ENCODE measurements around the gene FAU.

Gene FAU

DNA sequence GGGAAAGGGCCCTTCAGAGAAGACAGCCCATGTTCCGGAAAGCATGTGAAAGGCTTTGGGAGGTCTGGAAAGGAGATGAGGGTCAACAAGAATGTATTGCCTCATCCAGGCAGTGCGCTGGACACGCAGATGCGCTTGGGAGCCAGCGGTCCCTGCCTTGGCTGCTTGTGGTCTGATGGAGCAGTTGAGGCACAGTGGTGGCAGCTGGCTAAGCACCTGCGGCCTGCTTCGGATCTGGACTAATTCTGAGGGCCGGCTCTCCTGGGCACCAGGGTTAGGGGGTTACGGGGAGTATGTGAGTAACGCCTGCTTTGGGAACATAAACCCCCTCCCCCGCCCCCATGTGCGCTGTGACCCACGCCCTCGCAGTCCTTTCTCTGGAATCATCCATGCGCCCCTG, 14.9 kb downstream of the FAU start:
- DNase-seq (ENCODE audit: low spot score), result no peak

DNA sequence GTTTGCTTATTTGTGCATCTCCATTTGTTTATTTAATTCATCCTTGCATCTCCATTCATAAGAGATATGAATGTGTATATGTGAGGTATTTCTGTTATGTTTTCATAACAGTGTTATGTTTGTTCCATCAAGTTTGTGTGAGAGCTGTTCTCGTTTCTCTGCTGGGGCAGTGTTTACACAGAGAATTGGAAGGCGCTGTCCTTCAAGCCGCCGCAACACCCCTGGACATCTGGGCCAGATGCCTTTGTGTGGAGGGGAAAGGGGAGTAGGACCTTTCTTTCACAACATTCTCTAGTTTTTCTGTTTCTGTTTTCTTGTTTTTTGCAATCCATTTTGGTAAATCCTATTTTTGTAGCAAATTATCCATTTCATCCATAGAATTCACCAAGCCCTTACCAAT, 17.3 kb downstream of the FAU start:
- peak; percentile 59 for DNase-seq (ENCODE audit: low spot score)

DNA sequence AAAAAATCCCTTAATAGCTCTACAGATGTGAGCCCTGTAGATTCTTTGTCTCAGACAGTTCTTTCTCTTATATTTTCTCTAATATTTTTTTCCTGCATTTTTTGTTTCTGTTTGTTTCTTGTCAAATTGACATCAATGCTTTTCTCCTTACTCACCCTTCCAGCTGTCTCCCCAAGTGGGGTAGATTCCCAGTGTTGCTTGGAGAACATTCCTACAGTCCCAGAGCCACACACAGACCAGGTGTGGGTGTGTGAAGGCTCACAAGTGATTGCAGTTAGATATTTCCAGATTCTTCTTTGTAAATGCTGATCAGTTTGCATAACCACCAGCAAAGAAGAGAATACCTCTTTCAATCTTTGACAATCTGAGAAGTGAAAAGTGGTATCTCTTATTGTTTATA, 18.5 kb downstream of the FAU start:
- no peak for DNase-seq (ENCODE audit: low spot score)

DNA sequence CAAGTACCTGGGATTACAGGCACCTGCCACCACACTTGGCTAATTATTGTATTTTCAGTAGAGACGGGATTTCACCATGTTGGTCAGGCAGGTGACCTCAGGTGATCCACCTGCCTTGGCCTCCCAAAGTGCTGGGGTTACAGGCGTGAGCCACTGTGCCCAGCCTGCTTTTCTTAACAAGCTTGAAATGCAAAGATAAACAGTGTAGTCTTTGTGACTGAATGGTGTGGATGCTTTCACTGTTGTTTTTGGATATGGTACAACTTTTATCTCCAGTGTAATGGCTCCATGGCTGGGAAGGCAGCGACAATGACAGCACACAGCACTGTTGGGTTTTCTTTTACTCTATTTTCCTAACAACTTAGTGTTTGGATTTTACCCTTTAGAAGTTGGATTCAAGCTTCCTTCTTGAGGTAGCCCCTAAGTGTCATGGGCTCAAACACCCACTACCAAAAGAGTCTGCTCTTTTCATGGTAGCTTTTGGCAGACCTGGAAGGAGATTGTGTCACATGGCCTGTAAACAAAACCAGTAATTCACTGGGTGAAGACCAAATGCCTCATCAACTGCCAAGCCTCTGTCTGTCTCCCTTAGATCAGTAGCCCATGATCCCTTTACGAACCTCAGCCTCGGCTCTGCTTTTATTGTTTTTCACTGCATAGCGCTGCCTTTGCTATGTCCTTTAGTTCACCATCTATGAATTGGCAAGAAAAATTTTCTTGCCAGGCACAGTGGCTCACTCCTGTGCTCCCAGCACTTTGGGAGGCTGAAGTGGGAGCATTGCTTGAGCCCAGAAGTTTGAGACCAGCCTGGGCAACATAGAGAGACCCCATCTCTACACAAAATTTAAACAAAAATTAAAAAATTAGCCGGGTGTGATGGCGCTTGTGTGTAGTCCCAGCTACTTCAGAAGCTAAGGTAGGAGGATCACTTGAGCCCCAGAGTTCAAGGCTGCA, 19.5 kb downstream of the FAU start:
- DNase-seq (ENCODE audit: low spot score), result peak; percentile 94

DNA sequence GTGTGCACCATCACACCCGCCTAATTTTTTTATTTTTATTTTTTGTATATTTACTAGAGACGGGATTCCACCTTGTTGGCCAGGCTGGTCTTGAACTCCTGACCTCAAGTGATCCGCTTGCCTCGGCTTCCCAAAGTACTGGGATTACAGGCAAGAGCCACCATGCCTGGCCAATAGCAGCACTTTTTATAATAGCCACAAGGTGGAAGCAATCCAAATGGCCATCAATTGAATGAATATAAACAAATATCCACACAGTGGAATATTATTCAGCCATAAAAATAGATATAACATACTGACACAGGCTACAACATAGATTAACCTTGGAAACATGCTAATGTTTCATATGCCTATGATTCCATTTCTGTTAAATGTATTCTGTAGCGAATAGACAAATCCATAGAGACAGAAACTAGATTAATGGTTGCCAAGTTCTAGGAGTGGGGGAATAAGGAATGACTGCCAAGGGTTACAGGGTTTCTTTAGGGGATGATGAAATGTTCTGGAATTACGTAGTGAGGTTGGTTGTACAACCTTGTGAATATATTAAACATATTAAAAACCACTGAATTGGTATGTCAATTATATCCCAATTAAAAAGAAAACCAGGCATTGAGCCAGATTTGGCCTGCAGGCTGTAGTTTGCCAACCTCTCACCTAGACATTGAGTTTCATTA, 21.1 kb downstream of the FAU start:
- DNase-seq (ENCODE audit: low spot score), result no peak

DNA sequence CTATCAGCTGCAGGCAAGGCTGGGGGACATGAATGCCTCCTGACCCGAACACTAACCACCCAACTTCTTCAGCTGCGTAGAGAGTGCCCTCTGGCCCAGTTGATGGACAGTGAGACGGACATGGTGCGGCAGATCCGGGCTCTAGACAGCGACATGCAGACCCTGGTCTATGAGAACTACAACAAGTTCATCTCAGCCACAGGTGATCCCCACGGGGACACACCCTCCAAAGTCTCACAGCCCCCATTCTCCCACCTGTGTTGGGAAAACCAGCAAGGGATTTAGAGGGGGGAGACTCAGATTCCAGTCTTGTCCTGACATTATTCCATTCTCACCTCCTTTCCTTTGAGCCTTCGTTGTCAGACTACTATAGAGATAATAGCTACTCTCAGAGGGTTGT, 25.0 kb downstream of the FAU start:
- DNase-seq (ENCODE audit: low spot score), result no peak

DNA sequence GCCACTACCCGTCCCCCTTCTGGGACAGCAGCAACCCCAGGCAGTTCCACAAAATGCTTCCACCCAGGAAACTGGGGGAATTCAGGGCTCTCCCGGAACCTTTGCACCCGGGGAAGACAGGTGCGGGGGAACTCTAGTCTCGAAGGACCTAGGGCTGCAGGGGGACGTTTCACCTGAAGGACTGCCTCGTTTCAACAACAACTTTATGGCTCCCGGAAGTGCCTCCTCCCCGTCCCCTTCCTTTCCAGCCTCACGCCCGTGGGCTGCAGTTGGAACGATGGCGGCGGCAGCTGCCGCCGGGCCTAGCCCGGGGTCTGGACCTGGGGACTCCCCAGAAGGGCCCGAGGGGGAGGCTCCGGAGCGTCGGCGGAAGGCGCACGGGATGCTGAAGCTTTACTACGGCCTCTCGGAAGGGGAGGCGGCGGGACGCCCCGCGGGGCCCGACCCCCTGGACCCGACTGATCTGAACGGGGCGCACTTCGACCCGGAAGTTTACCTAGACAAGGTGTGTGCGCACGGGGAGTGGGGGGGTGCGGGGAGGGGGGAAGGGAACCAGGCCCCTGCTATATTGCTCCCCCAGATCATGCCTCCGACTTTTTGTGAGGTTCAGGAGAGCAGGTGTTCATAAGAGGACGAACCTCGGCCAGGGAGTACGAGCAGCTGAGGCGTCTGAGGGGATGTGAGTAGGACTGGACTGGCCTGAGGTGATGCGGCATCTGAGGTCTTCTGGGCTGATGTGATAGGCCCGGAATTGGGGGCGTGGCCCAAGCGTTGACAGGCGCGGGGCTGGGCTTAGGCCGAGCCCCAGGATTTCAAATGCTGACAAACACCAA, 25.7 kb downstream of the FAU start, which contains the start of gene VPS51:
Gene VPS51 (plus strand): TSS at position 241 of the 833 bp plus-strand sequence. CDS start 37 bp downstream, at position 278.
- DNase-seq (ENCODE audit: low spot score), result peak; percentile 90

DNA sequence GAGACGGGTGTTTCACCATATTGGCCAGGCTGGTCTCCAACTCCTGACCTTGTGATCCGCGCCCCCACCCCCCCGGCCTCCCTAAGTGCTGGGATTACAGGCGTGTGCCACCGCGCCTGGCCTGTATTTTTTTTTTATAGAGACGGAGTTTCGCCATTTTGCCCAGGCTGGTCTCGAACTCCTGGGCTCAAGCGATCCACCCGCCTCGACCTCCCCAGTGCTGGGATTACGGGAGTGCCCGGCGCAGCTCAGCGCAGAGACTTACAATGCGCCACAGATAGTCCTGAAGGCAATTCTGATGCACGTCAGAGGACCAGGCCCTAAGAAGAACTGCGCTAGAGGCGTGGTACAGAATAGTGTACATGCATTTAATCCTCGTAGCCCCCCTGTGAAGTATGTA, 26.5 kb downstream of the FAU start:
- no peak for DNase-seq (ENCODE audit: low spot score)

DNA sequence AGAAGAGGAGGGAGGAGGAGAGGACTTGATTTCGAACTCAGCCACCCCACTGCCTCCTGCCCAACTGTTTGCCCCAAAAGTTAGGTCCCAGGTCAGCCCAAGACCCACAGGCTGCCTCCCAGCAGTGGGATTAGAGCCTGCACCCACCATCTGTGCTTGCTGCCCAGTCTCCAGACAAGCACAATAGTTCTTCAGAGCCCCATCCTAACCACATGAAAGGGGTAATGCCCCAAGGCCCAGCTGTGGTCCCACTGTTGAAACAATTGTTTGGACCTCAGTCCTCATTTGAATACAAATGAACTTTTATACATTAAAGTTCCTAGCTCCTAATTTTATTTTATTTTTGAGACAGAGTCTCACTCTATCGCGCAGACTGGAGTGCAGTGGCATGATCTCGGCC, 31.3 kb downstream of the FAU start:
- DNase-seq (ENCODE audit: low spot score), result peak; percentile 86

DNA sequence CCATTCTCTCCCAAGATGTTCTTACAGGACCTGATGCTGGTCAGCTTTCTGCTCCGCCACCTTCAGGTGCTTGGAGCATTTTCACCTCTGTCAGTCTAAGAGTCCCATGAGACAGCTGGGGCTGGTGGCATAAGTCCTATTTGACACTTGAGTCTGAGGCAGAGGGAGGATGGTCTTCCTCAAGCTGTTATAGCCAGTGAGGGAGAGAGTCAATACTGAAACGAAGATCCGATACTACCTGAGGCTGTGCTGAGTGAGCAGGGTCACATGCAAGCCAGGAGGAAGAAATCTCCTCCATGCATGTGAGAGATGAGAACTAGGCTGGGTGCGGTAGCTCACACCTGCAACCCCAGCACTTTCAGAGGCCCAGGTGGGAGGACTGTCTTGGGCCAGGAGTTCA, 32.3 kb downstream of the FAU start:
- DNase-seq (ENCODE audit: low spot score), result no peak

DNA sequence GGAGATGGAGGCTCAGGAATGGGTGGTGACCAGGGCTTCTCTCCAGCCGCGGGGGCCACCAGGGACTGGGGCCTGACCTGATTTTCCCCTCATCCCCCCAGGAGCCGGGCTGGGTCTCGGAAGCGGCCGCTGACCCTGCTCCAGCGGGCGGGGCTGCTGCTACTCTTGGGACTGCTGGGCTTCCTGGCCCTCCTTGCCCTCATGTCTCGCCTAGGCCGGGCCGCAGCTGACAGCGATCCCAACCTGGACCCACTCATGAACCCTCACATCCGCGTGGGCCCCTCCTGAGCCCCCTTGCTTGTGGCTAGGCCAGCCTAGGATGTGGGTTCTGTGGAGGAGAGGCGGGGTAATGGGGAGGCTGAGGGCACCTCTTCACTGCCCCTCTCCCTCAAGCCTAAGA, 34.1 kb downstream of the FAU start:
- DNase-seq (ENCODE audit: low spot score), result no peak

DNA sequence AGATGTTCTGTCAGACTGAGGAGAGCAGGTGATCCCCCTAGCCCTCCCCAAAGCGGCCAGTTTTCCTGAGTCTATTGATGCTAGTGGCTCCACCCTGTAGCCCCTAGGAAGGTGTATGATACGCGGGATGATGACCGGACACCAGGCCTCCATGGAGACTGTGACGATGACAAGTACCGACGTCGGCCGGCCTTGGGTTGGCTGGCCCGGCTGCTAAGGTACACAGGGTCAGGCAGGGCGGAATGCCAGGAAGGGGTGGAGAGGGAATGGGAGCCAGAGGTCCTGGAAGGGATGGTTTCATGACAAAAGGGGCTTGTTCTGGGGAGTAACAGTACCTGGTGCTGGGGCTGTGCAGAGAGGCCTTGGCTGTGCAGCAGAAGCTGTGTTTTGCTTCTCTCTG, 34.7 kb downstream of the FAU start:
- no peak for DNase-seq (ENCODE audit: low spot score)

DNA sequence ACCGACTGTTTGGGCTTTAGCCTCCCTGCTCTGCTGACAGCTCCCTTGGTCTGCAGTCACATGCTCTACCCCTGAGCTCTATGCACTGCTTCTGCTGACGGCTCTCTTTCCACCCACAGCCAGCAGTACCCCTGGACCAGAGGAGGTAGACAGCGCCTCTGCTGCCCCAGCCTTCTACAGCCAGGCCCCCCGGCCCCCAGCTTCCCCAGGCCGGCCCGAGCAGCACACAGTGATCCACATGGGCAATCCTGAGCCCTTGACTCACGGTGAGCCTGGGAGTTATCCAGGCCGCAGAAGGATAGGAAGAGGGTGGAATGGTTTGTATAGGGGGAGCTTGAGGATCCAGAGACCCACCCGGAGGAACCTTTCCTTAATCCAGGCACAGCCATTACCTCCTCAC, 35.1 kb downstream of the FAU start:
- no peak for DNase-seq (ENCODE audit: low spot score)

DNA sequence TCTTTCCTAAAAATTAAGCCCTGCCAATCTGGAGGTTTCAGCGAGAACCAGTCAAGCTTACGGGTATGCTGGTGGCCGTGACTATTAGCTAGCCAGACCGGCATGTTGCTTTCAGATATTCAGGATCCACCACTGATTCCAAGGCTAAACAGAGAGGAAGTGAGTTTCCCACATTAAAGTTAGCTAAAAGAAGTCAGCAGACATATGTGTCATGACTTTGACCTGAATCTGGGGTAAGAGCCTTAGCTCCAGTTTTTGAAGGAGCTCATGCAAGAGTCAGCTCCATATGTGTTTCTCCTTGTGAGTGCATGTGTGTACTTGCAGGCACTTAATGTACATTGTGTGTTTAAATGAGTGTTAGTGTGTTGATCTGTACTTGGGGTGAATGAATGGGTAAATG, 36.5 kb downstream of the FAU start:
- no peak for DNase-seq (ENCODE audit: low spot score)

DNA sequence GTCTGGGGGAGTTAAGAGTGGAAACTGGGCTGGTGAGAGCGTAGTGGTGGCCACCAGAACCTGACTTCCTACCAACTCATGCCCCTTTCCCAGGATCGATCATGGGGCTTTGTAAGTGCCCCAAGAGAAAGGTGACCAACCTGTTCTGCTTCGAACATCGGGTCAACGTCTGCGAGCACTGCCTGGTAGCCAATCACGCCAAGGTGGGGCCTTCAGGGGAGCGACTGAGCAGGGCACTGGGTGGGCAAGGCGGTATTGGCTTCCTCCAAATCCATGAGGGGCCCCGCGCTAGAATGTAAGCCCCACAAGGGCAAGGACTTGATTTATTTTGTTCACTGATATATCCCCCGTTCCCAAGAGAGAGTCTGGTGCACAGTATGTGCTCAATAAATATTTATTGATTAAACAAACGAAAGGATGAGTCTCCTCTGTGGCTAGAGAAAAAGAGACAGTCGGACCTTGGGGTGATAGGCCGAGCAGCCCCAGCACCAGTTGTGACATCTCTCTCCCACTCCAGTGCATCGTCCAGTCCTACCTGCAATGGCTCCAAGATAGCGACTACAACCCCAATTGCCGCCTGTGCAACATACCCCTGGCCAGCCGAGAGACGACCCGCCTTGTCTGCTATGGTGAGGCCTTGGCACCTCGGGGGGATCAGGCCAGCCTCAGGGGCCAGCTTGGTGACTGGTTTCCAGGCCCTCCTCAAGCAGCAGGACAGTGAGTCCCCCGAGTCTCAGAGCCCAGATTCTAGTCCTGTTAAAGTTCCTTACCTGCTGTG, 37.1 kb downstream of the FAU start:
- no peak for DNase-seq (ENCODE audit: low spot score)

DNA sequence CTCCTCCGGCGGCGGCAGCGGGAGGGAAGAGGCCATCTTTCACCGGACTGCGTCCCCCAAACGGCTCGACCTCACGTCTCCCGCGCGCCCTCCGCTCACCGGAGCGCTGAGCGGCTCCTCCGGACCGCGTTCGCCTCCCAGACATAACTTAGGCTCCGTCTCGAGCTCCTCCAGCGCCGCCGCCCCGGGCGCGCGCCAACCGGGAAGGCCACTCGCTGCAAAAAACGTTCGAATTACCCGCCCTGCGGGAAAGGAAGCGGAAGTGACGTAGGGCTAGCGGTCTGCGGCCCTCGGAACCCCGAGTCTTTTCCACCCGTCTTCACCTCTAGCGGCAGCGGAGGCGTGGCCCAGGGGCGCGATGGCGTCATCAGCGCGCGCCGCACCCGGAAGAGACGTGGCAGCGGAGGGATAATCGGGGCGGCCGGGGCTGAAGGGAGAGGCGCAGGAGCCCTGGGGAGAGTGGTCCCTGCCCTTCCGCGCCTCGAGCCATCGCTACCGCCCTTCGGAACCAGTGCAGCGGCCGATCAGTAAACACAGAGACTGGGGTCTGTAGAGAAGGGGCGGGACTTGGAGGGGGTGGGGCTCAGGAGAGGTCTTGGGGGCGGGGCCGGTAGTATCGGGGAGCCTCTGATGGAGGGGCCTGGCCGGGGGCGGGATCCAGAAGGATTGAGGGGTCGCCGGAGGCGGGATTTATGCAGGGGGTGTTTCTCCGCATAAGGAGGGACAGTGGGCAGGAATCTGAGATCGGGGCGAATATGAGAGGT, 37.9 kb downstream of the FAU start, which contains the start of the genes CDCA5 and ZFPL1:
Gene CDCA5 (minus strand): TSS at position 207 of the 764 bp plus-strand sequence. CDS start 62 bp downstream, at position 145.
Gene ZFPL1 (plus strand): TSS at position 389 of the 764 bp plus-strand sequence. CDS start 477 bp downstream, outside the sequence.
- peak; percentile 94 for DNase-seq (ENCODE audit: low spot score)

DNA sequence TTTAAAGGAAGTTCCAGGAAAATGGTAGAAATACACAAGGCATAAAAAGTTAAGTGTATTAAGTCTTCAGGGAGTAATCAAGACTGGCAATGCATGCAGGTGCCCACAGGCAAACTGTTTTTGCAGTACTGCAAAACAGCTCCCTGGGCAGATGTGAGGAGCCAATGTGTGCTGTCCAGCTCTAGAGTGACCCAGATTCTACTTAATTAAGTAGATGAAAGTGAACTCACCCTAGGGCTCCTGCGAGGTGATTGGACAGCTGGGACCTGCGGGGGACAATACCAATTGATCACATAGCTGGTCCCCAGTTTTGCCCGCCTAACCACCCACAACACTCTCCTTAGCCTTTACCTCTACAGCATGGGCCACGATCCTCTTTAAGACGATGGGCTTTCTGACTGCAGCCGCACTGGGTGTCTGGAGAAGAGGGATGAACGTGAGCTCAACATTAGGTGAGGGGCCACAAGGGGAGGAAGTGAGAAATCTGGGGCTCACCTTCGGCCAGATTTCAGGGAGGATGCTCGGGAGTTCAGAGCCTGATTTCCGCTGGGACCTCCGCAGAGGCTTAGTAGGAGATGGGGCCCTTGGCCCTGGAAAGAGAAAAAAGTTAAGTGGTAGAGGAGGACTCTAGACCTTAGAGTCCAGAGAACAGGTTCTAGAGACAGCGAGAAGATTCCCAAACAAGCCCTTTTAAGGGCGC, 38.6 kb downstream of the FAU start:
- DNase-seq (ENCODE audit: low spot score), result no peak

DNA sequence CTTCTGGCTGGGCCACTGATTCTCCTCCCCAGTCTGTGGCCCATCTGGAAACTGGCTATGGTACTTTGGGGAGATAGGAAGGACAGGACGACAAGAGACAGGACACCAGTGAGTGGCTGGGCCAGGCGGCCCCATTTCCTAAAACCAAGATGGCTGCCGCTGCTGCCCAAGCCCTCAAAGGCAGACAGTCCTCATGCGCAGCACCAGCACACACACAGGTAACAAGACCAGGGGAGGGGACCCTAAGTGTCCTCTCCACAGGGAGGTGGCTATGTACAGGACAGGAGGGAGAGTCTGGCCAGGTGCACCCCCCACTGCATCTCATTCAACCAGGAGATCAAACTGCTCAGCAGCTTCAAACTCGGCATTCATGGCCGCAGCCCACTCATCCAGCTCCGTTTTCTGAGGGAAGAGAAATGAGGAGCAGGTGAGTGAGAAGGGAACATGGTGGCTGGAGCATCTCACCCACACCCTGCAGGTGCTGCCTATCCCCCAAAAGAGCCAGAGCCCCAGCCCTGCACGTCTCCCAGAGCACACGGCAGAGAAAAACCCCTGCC, 43.1 kb downstream of the FAU start:
- DNase-seq (ENCODE audit: low spot score), result no peak

DNA sequence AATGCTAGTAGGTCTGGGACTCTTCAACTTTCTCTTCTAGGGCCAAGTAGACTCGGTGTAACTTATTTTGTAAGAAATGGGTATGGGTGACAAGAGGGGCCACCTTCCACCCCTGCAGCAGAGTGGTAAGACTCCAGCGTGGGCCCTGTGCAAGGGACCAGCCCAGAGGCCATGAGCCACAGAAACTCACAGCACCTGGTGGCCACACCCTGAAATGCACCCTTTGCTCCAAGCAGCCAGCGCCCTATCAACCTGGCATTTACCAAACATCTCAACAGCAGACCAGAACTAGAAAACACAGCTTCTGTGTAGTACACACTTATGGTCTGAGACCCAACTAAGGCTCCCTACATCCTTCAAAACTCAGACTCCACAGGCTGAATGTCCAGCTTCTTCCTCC, 43.8 kb downstream of the FAU start:
- no peak for DNase-seq (ENCODE audit: low spot score)

DNA sequence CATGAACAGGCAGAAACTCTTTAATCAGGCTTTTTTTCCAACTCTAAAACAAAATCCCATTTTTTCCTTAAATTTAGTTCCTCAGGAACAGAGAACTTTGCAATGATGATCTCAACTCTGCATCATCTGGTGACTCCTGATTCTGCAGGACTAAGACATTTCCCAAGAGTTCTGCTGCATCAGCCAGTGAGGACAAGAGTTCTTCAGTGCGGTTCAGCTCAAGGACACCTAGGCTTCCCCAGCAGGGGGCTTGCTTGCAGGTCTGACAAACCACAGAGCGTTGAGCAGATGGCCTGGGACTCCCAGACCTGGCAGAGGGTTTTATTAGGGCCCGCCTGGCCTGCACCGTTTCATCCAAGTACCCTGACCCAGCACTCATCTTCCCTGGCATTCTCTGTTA, 44.5 kb downstream of the FAU start:
- DNase-seq (ENCODE audit: low spot score), result no peak
